Measurements from ENCODE around the gene GABPA. TPM values are rescaled to one million over a fixed set of nuclear protein-coding genes. Genes with fewer than 3 reads are reported as not detected.

GABPA gene
- total and polyA plus RNA-seq, 2 of the 13 experiments (the other 11 are each of a cell fraction or from before 2014, with no cell fraction given), result 7.4 to 13.2 TPM

GRCh38 chr21:25813917-25814316, 79.1 kb downstream of the GABPA start (continued):
- TF ChIP-seq MXD4 (CRISPR knock-in tag; IDR thresholded peaks at IDR 0.05), result no peak
- TF ChIP-seq TOE1 (CRISPR knock-in tag; IDR thresholded peaks at IDR 0.05), result no peak
- no peak for TF ChIP-seq ZNF569 (CRISPR knock-in tag; IDR thresholded peaks at IDR 0.05; ENCODE audit: borderline replicate concordance)
- no peak for TF ChIP-seq FOXA1 (IDR thresholded peaks at IDR 0.05)
- TF ChIP-seq FOXA1 (CRISPR knock-in tag; IDR thresholded peaks at IDR 0.05), result no peak
- no peak for TF ChIP-seq SNAPC2 (CRISPR knock-in tag; IDR thresholded peaks at IDR 0.05)
- no peak for TF ChIP-seq ERF (CRISPR knock-in tag; IDR thresholded peaks at IDR 0.05)
- TF ChIP-seq ZNF747 (CRISPR knock-in tag; IDR thresholded peaks at IDR 0.05; ENCODE audit: borderline replicate concordance), result no peak
- no peak for TF ChIP-seq NKX3-1 (CRISPR knock-in tag; IDR thresholded peaks at IDR 0.05)

GRCh38 chr21:25818121-25818520, 83.3 kb downstream of the GABPA start:
- no peak for FAIRE-seq
- DNase-seq (ENCODE audit: low spot score), result no peak
- no peak overlapping the region for H3K4me3 ChIP-seq (replicated peaks in 1 of 3; ENCODE audit: insufficient read depth in 1 of 3, low read depth in 2 of 3, low read length in 3 of 3)
- POLR2A ChIA-PET, result no interaction called here
- H3K79me2 ChIP-seq (ENCODE audit: insufficient read depth, low read length), result no peaks in the 10 kb centered on the region
- no peak overlapping the region for H3K4me2 ChIP-seq (ENCODE audit: low read depth, low read length)
- ATAC-seq, result no peak
- H3K9me3 ChIP-seq (ENCODE audit: low read length), result no peaks in the 10 kb centered on the region
- H3K4me1 ChIP-seq (ENCODE audit: insufficient read depth, low read length), result no peaks in the 10 kb centered on the region
- H3K27ac ChIP-seq (ENCODE audit: extremely low read length, insufficient read depth, low read length), result no peak overlapping the region
- in situ Hi-C loops (cut with HindIII; ENCODE audit: extremely low pct_ligation_motif_present, low pct_unique_long_range_greater_than_20kb) (no loop called here), intact Hi-C loops (cut with micrococcal nuclease; ENCODE audit: unreplicated experiment) (no loop called here)
- no peaks in the 10 kb centered on the region for H3K36me3 ChIP-seq (replicated peaks in 1 of 2; ENCODE audit: control insufficient read depth in 1 of 2, insufficient read depth in 2 of 2, low read length in 2 of 2)
- no peak overlapping the region for H2AFZ ChIP-seq (ENCODE audit: low read length)
- H4K20me1 ChIP-seq (ENCODE audit: insufficient read depth, low read length), result no peaks in the 10 kb centered on the region
- 7% methylated on average over 5 of the region's 5 CpGs for WGBS (ENCODE audit: low lambda C conversion rate)
- no peak overlapping the region for H3K9ac ChIP-seq (ENCODE audit: insufficient read depth, low read depth, low read length)
- 0 out of 5 replicates have a peak, but pooled peaks cover 0 to 3% of the 10 kb centered on the region in 2 experiments for H3K27me3 ChIP-seq (ENCODE audit: control insufficient read depth in 1 of 2, insufficient read depth in 2 of 2, low read length in 2 of 2)
- CTCF ChIA-PET (ENCODE audit: low intra/inter-chr PET ratio, low total read pairs), result no interaction called here
- BruUV-seq (replicated peaks), result no TSS peak
- TF ChIP-seq, protein P1, sequence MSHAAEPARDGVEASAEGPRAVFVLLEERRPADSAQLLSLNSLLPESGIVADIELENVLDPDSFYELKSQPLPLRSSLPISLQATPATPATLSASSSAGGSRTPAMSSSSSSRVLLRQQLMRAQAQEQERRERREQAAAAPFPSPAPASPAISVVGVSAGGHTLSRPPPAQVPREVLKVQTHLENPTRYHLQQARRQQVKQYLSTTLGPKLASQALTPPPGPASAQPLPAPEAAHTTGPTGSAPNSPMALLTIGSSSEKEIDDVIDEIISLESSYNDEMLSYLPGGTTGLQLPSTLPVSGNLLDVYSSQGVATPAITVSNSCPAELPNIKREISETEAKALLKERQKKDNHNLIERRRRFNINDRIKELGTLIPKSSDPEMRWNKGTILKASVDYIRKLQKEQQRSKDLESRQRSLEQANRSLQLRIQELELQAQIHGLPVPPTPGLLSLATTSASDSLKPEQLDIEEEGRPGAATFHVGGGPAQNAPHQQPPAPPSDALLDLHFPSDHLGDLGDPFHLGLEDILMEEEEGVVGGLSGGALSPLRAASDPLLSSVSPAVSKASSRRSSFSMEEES (CRISPR knock-in tag; IDR thresholded peaks at IDR 0.05), result no peak
- TF ChIP-seq SAFB2 (CRISPR knock-in tag; IDR thresholded peaks at IDR 0.05; ENCODE audit: borderline replicate concordance, low read depth), result no peak
- TF ChIP-seq CHD4 (IDR thresholded peaks at IDR 0.05; ENCODE audit: borderline replicate concordance, low read length), result no peak
- TF ChIP-seq POGZ (CRISPR knock-in tag; IDR thresholded peaks at IDR 0.05), result no peak
- TF ChIP-seq TCF7 (IDR thresholded peaks at IDR 0.05; ENCODE audit: low read depth), result no peak
- no peak for TF ChIP-seq ZNF446 (CRISPR knock-in tag; IDR thresholded peaks at IDR 0.05)
- no peak for TF ChIP-seq CCDC6 (CRISPR knock-in tag; IDR thresholded peaks at IDR 0.05)
- no peak for TF ChIP-seq ZNF275 (CRISPR knock-in tag; IDR thresholded peaks at IDR 0.05; ENCODE audit: borderline replicate concordance)
- TF ChIP-seq ISL2 (CRISPR knock-in tag; IDR thresholded peaks at IDR 0.05), result no peak
- no peak for TF ChIP-seq KAT2B (IDR thresholded peaks at IDR 0.05; ENCODE audit: borderline replicate concordance, low read depth, low read length)
- TF ChIP-seq IRF9 (CRISPR knock-in tag; IDR thresholded peaks at IDR 0.05; ENCODE audit: borderline replicate concordance), result no peak
- no peak for TF ChIP-seq ELF4 (CRISPR knock-in tag; IDR thresholded peaks at IDR 0.05; ENCODE audit: borderline replicate concordance)
- TF ChIP-seq NR2C2 (CRISPR knock-in tag; IDR thresholded peaks at IDR 0.05; ENCODE audit: borderline replicate concordance), result no peak
- TF ChIP-seq ZBTB7B (CRISPR knock-in tag; IDR thresholded peaks at IDR 0.05), result no peak
- TF ChIP-seq IRX3 (CRISPR knock-in tag; IDR thresholded peaks at IDR 0.05; ENCODE audit: borderline replicate concordance, low read depth), result no peak
